ENCODE measurements around the gene HMHB1.

- TF ChIP-seq, protein P1, sequence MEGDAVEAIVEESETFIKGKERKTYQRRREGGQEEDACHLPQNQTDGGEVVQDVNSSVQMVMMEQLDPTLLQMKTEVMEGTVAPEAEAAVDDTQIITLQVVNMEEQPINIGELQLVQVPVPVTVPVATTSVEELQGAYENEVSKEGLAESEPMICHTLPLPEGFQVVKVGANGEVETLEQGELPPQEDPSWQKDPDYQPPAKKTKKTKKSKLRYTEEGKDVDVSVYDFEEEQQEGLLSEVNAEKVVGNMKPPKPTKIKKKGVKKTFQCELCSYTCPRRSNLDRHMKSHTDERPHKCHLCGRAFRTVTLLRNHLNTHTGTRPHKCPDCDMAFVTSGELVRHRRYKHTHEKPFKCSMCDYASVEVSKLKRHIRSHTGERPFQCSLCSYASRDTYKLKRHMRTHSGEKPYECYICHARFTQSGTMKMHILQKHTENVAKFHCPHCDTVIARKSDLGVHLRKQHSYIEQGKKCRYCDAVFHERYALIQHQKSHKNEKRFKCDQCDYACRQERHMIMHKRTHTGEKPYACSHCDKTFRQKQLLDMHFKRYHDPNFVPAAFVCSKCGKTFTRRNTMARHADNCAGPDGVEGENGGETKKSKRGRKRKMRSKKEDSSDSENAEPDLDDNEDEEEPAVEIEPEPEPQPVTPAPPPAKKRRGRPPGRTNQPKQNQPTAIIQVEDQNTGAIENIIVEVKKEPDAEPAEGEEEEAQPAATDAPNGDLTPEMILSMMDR (IDR thresholded peaks at IDR 0.05; ENCODE audit: low read depth, low read length), result no peak
- no peak for TF ChIP-seq EZH2phosphoT487 (IDR thresholded peaks at IDR 0.05; ENCODE audit: low read depth)
Observed at GRCh38 chr5:143835251-143835650, 23.3 kb downstream of the HMHB1 start.
